Measurements from ENCODE around the gene TMCC1.

Gene TMCC1

GRCh38 chr3:129687586-129688125 is 205.9 kb downstream of the TMCC1 start:
- Histone ChIP-seq H3K4me1 (ENCODE audit: insufficient read depth, low read length, poor library complexity, severe bottlenecking) (no peaks in the 10 kb centered on the region), H3K4me2 (ENCODE audit: low read depth, low read length, poor library complexity, severe bottlenecking) (no peak overlapping the region), H3K9me2 (replicated peaks; ENCODE audit: low read depth, low read length) (no peaks in the 10 kb centered on the region), H3K9ac (ENCODE audit: low read depth, low read length, poor library complexity, severe bottlenecking) (no peak overlapping the region), H3K9me3 (ENCODE audit: insufficient read depth, low read depth, low read length) (no peaks in the 10 kb centered on the region), H3F3A (ENCODE audit: low read depth) (no peaks in the 10 kb centered on the region), H2AFZ (ENCODE audit: low read length) (no peak overlapping the region), H3K36me3 (ENCODE audit: insufficient read depth, low read length) (no peaks in the 10 kb centered on the region), H3K27me3 (ENCODE audit: insufficient read depth, low read length, poor library complexity, severe bottlenecking) (no peaks in the 10 kb centered on the region), H3K79me2 (ENCODE audit: insufficient read depth, low read length) (no peaks in the 10 kb centered on the region), H3K4me3 (ENCODE audit: low read length, poor library complexity, severe bottlenecking) (no peak overlapping the region), H4K20me1 (ENCODE audit: insufficient read depth, low read length, poor library complexity, severe bottlenecking) (no peaks in the 10 kb centered on the region)
- TF ChIP-seq, protein P1, sequence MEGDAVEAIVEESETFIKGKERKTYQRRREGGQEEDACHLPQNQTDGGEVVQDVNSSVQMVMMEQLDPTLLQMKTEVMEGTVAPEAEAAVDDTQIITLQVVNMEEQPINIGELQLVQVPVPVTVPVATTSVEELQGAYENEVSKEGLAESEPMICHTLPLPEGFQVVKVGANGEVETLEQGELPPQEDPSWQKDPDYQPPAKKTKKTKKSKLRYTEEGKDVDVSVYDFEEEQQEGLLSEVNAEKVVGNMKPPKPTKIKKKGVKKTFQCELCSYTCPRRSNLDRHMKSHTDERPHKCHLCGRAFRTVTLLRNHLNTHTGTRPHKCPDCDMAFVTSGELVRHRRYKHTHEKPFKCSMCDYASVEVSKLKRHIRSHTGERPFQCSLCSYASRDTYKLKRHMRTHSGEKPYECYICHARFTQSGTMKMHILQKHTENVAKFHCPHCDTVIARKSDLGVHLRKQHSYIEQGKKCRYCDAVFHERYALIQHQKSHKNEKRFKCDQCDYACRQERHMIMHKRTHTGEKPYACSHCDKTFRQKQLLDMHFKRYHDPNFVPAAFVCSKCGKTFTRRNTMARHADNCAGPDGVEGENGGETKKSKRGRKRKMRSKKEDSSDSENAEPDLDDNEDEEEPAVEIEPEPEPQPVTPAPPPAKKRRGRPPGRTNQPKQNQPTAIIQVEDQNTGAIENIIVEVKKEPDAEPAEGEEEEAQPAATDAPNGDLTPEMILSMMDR (conservative IDR thresholded peaks at IDR 0.05; ENCODE audit: low read length), result no peak
- no peak for TF ChIP-seq EZH2phosphoT487 (IDR thresholded peaks at IDR 0.05; ENCODE audit: borderline replicate concordance)

DNA sequence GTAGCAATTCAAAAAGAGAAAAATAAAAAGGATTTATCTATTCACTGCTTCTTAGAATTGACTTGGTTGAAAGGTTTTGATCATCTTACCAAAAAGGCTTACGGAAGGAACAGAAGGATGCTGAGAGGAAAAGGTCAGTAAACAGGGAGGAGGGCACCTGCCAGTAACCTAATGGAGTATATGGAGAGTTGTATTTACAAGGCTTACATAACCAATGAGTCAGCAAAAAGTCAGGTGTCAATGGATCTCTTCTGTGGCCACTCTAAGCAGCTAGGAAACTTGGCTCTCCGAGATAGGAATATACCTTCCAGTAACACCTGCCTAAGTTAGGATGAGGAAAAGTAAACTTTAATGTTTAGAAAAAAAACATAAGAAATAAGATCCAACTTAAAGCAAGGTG is 206.6 kb downstream of the TMCC1 start:
- H3K27me3 ChIP-seq (ENCODE audit: insufficient read depth, low read length, poor library complexity, severe bottlenecking), result no peaks in the 10 kb centered on the region

DNA sequence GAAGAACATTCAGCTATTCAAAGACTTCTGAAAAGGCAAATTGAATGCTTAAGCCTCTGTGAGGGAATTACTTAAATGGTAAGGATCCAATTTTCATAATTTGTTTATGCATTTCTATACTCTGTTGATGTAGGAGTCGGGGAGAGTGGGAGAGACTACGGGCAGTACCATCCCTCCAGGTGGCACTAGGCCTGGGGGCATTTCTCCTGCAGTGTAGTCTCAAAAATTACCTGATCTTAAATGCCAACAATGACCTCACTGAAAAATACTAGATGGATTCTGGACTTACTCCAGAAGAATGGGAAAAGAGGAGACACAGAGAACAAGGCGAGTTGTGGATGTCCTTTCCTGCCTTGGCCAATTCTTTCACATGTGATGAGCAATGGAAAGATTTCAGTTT is 209.2 kb downstream of the TMCC1 start:
- Histone ChIP-seq H3K79me2 (ENCODE audit: insufficient read depth, low read length) (no peaks in the 10 kb centered on the region), H3K9me2 (replicated peaks; ENCODE audit: low read depth, low read length) (no peaks in the 10 kb centered on the region), H3K4me3 (ENCODE audit: low read length, poor library complexity, severe bottlenecking) (no peak overlapping the region), H3K9me3 (ENCODE audit: insufficient read depth, low read depth, low read length) (no peaks in the 10 kb centered on the region), H3K9ac (ENCODE audit: low read depth, low read length, poor library complexity, severe bottlenecking) (no peak overlapping the region), H2AFZ (ENCODE audit: low read length) (no peak overlapping the region), H3K4me1 (ENCODE audit: insufficient read depth, low read length, poor library complexity, severe bottlenecking) (no peaks in the 10 kb centered on the region), H3K36me3 (ENCODE audit: insufficient read depth, low read length) (no peaks in the 10 kb centered on the region), H3K4me2 (ENCODE audit: low read depth, low read length, poor library complexity, severe bottlenecking) (no peak overlapping the region), H4K20me1 (ENCODE audit: insufficient read depth, low read length, poor library complexity, severe bottlenecking) (no peaks in the 10 kb centered on the region), H3K27me3 (ENCODE audit: insufficient read depth, low read length, poor library complexity, severe bottlenecking) (no peaks in the 10 kb centered on the region), H3F3A (ENCODE audit: low read depth) (no peaks in the 10 kb centered on the region)
- no peak for TF ChIP-seq EZH2phosphoT487 (IDR thresholded peaks at IDR 0.05; ENCODE audit: borderline replicate concordance)
- TF ChIP-seq, protein P1 (conservative IDR thresholded peaks at IDR 0.05; ENCODE audit: low read length), result no peak

More for the DNA sequence above, 206.6 kb downstream of the TMCC1 start:
- Histone ChIP-seq H4K20me1 (ENCODE audit: insufficient read depth, low read length, poor library complexity, severe bottlenecking) (no peaks in the 10 kb centered on the region), H3K4me1 (ENCODE audit: insufficient read depth, low read length, poor library complexity, severe bottlenecking) (no peaks in the 10 kb centered on the region), H3K4me3 (ENCODE audit: low read length, poor library complexity, severe bottlenecking) (no peak overlapping the region), H3K9ac (ENCODE audit: low read depth, low read length, poor library complexity, severe bottlenecking) (no peak overlapping the region), H3F3A (ENCODE audit: low read depth) (no peaks in the 10 kb centered on the region), H3K79me2 (ENCODE audit: insufficient read depth, low read length) (no peaks in the 10 kb centered on the region), H3K4me2 (ENCODE audit: low read depth, low read length, poor library complexity, severe bottlenecking) (no peak overlapping the region), H3K9me3 (ENCODE audit: insufficient read depth, low read depth, low read length) (no peaks in the 10 kb centered on the region), H3K36me3 (ENCODE audit: insufficient read depth, low read length) (no peaks in the 10 kb centered on the region), H3K9me2 (replicated peaks; ENCODE audit: low read depth, low read length) (no peaks in the 10 kb centered on the region), H2AFZ (ENCODE audit: low read length) (no peak overlapping the region)
- no peak for TF ChIP-seq EZH2phosphoT487 (IDR thresholded peaks at IDR 0.05; ENCODE audit: borderline replicate concordance)
- TF ChIP-seq, protein P1 (conservative IDR thresholded peaks at IDR 0.05; ENCODE audit: low read length), result no peak
